HG02571 (cell line): ENCODE measurements around the gene PDSS2.
"Not testable (repeated sequence)": the region's sequence is repeated elsewhere in the genome, so short reads cannot be mapped to it uniquely, and the experiment has no call there.

Source experiments
- ATAC-seq: cut with Tn5 transposase; IDR thresholded peaks from one replicate; pipeline ENCODE4 v1.9.1; 2021; ENCODE audit warnings: mild to moderate bottlenecking, moderate library complexity; ENCODE audit not compliant: unreplicated experiment

Gene PDSS2

DNA sequence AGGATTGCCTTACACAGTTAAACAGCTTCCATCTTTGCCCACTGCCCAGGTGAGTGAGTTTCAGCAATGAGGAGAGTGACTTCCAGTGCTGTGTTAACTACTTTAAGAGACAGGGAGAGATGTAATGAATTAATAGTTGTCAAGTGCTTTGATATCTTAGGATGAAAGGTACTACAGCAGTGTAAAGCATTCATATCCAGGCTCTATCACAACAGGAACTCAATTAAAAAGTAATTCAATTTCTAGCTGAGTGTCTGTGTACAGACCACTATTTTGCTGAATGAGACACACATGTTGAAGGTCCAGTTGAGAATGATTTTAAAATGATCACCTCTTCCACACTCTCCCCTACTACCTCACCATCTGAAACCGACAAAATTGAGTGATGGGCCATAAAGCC, 273.3 kb downstream of the PDSS2 start:
- ATAC-seq = no peak

DNA sequence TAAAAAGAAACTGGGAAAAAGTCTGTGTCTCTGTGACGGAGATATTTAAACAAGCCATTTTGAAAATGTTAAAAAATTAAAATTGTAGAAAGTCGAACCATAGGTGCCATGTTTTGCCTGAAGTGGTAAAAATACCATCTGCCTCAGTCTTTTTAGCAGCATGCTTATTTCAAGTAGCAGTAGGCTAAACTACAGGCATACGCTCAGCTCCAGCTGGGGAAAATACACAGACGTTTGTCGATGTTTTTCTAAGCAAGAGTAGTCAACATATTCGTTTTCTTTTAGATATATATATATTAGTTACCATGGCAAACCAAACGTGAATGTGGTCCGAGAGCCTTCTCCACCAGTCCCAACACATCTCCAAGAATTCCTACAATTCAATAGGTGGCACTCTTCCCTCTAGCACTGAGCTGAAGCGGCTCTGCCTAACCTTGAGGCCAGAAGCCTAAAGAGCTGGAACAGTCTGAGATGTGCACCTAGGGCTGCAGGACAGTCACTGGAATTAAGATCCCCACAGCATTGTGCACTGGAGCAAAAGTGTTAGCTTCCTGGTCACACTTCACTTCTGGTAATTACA, 273.9 kb downstream of the PDSS2 start:
- no peak for ATAC-seq

DNA sequence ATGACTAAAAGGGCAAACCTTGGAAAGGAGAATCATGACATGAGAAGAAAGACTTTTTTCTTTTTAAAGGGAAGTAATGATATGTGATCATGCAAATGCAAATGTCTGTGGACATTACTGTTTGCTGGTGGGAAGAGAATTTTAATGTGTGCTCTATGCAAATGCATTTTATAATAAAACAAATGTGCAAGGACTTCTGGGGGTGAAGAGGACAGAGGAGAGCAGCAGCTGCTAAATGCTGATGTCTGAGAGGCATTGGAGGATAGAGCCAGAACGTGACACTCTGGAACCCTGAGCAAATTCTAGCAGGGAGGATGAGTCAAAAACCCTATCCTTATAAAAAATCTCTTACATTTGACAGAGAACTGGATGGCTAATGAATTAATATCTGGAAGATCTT, 274.9 kb downstream of the PDSS2 start:
- no peak for ATAC-seq

DNA sequence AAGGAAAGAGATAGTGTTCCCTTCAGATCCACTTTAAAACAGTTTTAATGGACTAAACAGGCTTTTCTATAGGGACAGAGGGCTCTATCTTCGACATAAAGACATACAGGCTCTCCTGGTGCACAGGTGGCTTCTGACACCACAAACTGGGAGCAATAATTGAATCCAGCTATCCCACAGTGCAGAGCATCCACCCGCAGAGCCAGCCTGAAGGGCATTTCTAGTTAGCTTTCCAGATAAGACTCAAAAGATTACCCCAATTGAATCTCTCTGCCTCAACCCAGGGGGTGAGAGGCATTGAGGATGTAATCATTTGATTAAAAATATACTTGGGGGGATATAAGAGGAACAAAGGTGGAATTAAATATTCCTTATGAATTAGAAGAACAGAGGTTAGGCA, 279.3 kb downstream of the PDSS2 start:
- no peak for ATAC-seq

DNA sequence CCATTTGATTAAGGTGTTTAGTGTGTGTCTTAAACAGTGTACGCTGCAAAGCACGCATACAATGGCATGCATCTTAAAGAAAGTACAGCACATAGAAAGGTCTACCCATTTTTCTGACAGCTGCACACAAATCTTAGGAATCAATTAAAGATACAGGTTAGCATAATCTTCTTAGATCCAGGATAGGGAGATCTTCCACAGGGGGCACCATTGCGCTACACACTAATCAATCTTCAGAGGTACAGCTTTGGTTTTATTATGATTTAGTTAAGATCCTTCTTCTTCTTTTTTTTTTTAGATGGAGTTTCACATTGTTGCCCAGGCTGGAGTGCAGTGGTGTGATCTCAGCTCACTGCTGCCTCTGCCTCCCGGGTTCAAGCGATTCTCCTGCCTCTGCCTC, 280.4 kb downstream of the PDSS2 start:
- no peak for ATAC-seq

DNA sequence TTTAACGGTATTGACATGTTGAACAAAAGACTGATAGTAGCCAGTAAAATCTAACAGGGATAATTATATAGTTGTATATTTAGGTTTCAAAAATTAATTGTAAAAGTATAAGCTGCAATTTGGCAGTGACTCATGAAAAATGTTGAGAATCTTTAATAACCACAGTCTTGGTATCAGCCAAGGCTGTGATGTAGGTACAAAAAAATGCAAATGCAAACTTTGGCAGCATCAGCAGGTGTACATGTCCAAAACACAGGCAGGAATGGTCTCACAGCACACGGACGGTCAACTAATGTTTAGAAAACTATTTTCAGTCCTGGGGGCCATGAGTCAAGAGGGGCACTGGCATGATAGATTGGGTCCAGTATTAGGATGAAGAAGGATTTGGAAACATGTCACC, 285.6 kb downstream of the PDSS2 start:
- no peak for ATAC-seq

DNA sequence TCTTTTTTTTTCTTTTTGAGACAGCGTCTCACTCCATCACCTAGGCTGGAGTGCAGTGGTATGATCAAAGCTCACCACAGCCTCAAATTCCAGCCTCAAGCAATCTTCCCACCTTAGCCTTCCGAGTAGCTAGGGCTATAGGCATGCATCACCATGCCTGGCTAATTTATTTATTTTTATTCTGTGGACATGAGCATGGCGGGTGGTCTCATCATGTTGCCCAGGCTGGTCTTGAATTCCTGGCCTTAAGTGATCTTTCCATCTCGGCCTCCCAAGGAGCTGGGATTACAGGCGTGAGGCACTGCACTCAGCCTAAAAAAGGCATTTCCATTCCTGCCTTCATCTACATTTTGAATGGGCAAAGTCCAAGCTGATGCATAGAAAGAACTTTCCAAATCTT, 287.9 kb downstream of the PDSS2 start:
- no peak for ATAC-seq

DNA sequence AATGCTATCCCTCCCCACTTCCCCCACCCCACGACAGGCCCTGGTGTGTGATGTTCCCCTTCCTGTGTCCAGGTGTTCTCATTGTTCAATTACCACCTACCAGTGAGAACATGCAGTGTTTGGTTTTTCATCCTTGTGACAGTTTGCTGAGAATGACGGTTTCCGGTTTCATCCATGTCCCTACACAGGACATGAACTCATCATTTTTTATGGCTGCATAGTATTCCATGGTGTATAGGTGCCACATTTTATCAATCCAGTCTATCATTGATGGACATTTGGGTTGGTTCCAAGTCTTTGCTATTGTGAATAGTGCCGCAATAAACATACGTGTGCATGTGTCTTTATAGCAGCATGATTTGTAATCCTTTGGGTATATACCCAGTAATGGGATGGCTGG, 295.1 kb downstream of the PDSS2 start:
- ATAC-seq = not testable (repeated sequence)

DNA sequence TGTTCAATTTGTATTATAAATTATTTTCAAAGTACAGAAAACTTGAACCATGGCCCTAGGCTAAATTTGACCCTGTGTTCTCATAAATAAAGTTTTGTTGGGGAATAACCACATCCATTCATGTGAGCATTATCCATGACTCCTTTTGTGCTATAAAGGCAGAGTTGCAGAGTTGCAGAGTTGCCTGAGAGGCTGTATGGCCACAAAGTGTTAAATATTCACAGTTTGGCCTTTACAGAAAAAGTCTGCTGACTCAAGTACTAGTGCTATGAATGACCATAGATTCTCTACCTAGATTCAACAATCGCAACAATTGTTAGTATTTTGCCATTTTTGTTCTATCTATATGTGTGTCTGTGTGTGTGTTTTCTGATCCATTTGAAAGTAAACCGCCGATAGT, 297.8 kb downstream of the PDSS2 start:
- ATAC-seq = no peak

DNA sequence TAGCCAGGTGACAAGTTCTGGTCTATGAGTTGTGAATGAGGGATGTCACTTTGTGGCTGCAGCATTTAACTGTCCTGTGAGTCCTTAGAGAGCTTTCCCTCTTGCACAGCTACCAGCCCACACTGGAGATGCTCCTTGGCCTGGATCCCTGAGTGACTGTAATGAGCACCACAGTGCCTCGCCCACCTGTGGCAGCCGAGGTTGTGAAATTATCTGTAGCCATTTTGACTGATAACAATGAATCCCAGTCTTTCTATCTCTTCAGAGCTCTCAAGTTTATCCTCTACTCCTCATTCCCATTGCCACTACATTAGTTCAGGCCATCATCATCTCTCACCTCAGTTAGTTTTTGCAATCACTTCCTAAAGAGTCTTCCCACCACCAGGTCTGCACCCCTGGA, 302.7 kb downstream of the PDSS2 start:
- ATAC-seq = no peak

DNA sequence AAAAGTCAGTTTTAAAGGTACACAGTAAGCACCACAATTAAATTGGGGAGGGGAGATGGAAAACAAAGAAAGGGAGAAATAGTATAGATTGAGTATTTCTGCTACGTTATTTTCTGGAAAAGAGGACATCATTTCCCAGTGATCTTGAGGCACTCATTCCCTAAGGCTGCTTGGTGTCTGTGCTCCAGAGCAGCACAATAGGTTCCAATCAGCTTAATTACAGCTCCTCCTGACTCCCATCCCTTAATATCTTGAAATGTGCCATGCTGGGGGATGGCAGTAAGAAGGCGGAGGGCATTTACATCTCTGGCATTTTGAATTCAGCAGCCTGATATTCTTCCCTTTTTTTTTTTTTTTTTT, 304.6 kb downstream of the PDSS2 start:
- ATAC-seq = no peak

DNA sequence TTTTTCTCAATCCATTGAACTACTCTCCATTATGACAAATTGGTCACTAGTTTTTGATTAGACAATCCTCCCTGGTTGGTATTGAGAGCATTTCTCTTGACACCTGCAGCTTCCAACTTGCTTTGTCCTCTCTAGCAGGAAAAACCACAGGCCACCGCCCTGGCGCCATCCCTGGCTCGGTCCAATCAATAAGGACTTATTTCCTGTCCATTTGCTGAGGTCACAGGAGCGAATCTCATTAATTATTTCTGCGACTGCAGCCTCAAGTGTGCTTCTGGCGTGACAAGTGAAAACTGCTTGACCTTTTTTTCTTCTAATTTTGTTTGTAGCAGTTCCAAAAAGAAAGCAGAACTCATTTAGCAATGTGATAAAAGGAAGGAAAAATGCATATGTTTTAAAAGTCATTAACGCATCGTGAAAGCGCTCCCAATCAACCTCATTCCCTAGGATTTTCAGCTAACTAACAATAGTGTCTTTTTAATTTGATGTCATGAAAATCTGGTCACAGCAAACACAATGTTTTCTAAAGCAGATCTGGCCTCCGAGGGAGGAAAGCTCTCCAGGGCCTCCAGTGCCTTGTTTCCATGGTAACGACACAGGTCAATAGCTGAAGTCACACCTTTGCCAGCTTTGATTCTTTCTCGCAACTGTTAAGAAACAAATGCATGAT, 305.1 kb downstream of the PDSS2 start:
- no peak for ATAC-seq

DNA sequence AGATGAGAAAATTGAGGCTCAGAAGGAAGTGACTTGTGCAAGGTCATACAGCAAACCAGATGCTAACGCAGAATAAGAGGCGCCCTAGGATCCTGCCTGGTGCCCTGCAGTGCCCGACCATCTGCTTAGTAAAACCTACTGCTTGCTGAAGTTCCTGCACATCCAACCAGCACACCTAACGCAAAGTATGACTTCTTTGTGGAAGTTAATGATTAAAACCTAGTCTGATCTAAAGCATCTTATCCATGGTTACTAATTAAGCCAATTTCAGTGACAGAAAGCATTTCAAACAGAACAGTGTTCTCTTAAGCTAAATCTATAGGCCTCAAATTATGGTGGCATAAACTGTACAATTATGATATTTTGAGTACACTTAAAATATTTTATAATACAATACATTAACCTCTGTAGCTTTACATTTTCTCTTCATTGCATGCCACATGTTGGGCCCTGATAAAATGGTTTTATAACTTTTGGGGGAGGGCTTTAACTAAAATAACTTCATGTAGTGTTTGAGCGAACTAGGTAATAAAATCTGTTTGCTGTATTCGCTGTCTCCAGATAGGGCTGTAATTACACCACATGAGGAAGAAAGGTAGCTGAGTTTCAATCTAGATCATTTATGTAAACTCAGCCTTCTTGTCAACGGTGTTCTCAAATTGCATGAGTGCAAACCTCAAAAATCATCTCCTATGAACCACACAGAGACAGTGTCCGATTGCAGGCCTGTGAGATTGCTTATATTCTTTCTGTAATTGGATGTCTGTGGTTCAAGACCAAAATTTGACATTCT, 306.5 kb downstream of the PDSS2 start:
- ATAC-seq = no peak

DNA sequence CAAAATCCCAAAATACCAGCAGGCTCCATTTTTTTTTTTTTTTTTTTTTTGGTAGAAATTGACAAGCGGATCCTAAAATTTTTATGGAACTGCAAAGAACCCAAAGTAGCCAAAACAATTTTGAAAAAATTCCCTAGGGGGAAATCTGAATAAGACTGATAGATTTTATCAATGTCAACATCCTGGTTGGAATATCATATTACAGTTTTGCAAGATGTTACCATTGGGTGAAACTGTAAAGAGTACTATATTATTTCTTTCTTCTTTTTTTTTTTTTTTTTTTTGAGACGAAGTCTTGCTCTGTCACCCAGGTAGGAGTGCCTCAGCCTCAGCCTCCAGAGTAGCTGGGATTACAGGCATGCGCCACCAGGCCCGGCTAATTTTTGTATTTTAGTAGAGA, 314.7 kb downstream of the PDSS2 start:
- ATAC-seq = no peak

DNA sequence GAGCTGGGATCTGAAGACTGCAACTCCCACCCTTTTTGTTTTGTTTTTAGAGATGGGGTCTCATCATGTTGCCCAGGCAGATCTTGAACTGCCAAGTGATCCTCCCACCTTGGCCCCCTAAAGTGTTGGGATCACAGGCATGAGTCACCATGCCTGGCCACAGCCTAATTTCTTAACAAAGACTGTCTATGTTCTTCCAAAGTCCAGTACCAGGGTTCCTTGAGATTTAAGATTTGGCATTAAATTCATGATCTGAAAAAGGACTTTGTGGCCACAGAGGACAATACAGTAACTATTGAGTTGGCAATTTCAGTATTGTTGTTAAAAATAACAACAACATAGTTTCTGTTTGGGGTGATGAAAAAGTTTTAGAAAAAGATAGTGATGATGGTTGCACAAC, 315.4 kb downstream of the PDSS2 start:
- no peak for ATAC-seq

DNA sequence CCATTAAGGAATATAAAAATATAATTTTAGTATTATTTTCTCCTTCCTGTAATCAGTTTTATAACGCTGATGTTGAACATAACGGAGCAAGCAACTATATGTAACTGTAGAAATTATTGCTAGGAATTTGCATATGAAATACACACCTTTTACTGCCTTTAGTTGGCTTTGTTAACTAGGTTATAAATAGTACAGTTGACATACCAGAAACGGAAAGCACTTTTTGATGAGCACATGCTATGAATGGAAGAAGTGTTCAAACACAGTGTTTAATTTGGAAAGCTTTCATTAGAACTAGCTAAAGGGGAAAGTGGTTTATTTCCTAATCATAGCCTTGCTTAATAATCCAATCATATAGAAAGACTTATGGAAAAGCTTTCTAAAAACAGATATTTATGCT, 318.8 kb downstream of the PDSS2 start:
- ATAC-seq = no peak

DNA sequence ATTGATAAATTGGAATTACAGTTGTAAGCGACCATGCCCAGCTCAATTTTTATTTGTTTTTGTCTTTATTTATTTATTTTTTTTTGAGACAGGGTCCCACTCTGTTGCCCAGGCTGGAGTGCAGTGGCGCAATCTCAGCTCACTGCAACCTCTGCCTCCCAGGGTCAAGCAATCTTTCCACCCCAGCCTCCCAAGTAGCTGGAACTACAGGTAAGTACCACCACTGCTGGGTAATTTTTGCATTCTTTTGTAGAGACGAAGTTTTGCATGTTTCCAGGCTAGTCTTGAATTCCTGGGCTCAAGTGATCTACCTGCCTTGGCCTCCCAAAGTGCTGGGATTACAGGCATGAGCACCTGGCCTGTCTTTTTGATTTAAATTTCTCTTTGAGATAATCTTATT, 323.0 kb downstream of the PDSS2 start:
- not testable (repeated sequence) for ATAC-seq

DNA sequence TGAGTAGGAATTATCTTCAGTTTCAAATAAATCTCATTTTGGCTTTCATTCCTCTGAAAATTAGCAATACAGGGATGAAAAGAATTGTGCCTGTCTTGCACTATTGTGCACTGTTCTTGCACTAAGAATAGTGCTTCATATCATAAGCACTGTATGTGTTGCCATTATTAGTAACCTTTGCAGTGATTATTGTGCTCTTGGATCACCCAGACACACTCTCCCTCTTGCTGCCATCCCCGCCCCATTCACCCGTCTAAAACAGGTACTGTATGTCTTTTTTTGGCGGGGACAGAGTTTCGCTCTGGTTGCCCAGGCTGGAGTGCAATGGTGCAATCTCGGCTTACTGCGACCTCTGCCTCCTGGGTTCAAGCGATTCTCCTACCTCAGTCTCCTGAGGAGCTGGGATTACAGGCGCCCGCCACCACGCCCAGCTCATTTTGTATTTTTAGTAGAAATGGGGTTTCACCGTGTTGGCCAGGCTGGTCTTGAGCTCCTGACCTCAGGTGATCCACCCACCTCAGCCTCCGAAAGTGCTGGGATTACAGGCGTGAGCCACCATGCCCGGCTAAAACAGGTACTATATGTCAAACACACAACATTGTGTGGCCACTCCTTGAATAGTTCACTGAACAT, 324.2 kb downstream of the PDSS2 start:
- ATAC-seq = not testable (repeated sequence)

DNA sequence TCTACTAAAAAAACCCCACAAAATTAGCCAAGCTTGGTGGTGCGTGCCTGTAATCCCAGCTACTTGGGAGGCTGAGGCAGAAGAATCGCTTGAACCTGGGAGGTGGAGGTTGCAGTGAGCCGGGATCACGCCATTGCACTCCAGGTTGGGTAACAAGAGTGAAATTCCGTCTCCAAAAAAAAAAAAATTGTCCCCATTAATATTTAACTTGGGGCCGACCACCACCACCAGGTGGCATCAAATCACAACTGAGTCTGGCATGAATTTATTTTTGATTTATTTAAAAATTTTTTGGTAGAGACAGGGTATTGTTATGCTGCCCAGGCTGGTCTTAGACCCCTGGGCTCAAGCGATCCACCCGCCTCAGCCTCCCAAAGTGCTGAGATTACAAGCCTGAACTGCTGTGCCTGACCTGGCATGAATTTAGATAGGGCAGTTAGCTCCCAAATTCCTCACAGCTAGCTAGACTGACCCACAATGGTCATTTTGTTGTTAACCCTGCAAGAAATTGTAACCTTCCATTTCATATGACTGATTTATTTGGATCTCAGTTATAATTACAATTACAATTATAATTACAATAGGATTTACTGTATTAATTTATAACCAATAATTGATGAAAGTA, 326.9 kb downstream of the PDSS2 start:
- ATAC-seq = no peak

DNA sequence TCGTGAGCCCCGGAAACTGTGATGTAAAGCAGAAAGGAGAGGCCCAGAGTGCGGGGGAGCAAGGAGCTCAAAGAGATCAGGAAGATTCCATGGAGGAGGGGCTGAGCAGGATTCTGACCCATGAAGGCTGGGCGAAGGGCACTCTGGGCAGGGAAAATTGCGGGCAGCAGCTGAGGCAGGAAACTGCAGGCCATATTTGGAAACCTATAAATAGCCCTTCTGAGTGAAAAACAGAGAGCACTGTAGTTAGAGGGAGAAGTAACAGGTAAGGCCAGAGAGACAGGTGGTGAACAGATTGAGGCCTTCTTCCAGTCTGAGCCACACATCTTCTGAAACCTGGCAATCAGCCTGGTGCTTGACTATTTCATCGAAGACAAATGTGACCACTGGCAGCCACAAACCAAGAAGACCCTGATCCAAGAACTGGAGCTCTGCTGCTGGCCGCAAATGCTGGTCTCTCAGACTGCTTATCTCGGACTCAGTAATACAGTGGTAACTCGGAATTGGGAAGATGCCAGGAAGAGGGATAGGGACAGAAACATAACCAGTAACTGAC, 329.9 kb downstream of the PDSS2 start:
- ATAC-seq = no peak

DNA sequence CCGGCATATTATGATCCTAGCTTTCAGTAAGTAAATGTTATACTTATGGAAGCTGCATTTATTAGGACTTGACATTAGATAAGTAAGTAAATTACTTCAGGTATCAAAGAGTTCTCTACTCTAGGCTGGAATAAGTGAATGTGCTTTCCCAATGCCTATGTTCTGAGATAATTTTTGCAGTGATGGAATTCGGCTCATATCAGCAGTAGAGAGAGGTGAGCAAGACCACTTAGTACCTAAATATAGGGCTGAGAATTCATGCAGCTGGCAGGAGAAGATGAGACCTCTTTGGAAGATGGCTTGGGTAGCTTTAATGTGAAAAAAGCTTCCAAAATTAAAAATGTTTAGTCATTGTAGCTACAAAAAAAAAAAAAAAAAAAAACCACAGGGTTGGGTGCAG, 330.8 kb downstream of the PDSS2 start:
- no peak for ATAC-seq
